Lung microvascular endothelial cell (primary cell): ENCODE measurements around the gene OMG. TPM values are rescaled to one million over a fixed set of nuclear protein-coding genes. Genes with fewer than 3 reads are reported as not detected.
"Not testable (repeated sequence)": the region's sequence is repeated elsewhere in the genome, so short reads cannot be mapped to it uniquely, and the experiment has no call there.

Source experiments
- DNase-seq, 2 donors: peaks; one replicate each; pipeline versions ENCODE4 v3.0.0 to v3.0.0-alpha.2; 2010; ENCODE audit warnings: low read depth in 2 of 2
- total RNA-seq: library from RNA; depleted of rRNA; stranded (reverse); fragments of >200 nt; gene quantifications from 2 replicates; pipeline ENCODE4 v1.2.1, GENCODE V29; 2014

OMG gene, protein sequence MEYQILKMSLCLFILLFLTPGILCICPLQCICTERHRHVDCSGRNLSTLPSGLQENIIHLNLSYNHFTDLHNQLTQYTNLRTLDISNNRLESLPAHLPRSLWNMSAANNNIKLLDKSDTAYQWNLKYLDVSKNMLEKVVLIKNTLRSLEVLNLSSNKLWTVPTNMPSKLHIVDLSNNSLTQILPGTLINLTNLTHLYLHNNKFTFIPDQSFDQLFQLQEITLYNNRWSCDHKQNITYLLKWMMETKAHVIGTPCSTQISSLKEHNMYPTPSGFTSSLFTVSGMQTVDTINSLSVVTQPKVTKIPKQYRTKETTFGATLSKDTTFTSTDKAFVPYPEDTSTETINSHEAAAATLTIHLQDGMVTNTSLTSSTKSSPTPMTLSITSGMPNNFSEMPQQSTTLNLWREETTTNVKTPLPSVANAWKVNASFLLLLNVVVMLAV
- total RNA-seq = 5.4 and 6.7 TPM in 2 replicates

DNA sequence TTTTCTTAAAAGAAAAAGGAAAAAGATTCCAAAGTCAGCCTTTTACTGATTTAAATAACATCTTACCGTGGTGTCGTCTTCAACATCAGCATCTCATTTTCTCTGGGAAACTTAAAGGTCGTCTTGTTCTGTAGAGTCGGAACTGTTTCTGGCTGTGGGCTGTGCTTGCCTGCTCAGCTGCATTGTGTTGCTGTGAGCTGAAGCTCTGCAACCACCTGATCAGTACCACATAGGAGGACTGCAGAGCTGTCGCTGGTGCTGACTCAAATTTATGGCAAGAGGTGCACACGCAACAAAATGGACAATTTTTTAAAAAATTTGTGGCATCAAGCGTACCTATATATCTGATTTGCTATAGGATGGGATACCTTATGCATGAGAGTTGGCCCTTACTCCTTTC, at the start of gene OMG:
OMG (minus strand) TSS at position 150 of the 400 bp plus-strand sequence. CDS start 908 bp downstream, outside the sequence.
- DNase-seq = no peak

DNA sequence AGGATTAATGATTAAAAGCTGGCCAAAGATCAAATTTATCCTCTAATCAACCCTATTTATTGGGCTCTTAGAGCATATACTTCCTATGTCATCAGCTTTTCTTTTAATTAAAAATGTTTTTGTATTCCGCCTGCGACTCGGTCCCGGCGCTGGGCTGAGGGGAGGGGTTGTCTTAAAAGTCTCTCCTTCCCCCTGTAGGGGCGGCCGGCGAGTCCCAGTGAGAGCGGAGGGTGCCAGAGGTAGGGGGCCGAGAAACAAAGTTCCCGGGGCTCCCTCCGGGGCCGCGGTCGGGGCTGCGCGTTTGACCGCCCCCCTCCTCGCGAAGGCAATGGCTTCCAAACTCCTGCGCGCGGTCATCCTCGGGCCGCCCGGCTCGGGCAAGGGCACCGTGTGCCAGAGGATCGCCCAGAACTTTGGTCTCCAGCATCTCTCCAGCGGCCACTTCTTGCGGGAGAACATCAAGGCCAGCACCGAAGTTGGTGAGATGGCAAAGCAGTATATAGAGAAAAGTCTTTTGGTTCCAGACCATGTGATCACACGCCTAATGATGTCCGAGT, 48.2 kb upstream of the OMG start:
- not testable (repeated sequence) for DNase-seq

DNA sequence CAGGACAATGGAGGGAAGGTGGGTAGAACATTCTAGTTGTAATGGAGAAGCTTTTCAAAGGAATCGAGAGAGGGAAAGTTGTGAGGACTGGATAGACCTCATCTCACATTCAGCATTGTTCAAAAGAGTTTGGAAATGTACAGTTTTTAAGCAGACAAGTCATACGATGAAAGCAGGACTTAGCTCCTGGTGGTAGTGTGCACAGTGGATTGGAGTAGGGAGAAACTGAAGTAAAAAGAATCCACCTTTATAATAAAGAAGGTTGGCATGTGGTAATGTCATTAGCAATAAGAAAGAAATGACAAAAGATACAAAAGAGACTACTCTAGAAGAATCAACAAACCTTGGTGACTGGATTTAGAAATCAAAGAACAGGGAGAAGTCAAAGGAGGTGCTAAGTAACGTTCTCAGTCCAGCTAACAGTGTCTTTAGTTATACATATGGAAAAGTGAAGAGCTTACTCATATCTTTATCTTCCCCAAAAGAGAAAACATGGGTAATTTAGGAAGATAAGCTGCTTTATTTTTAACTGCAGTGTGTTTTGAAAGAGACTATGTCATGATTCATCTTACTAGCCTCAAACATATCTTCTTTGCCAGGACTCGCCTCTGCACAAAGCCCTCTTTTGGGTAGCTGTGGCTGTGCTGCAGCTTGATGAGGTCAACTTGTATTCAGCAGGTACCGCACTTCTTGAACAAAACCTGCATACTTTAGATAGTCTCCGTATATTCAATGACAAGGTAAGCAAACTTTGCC, 43.0 kb upstream of the OMG start:
- no peak for DNase-seq

DNA sequence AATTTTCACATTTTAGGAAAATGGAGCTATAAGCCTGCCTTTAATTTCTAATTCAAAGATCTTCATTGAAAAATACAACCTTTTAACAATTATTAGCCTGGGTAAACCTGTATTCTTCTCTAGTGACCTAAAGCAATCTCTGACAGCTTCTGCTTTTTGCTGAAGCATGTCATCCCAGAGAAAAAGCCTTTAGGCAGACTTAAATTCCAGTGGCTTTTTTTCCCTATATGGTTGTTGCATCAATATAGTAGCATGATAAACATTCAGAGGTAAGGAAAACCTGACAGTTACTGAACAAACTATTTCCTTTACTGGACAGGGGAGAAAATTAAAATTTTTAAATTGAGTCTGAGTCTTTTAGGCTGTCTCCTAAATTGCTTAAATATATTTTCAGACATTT, 32.2 kb upstream of the OMG start:
- DNase-seq = no peak

- DNase-seq = no peak
These were observed 31.1 kb upstream of the OMG start for GRCh38 chr17:31328160-31328535.

- DNase-seq = peak; percentile 8 to 65
These were observed 30.6 kb upstream of the OMG start for GRCh38 chr17:31327534-31328159.

GRCh38 chr17:31323551-31323950, 26.5 kb upstream of the OMG start:
- DNase-seq = no peak

DNA sequence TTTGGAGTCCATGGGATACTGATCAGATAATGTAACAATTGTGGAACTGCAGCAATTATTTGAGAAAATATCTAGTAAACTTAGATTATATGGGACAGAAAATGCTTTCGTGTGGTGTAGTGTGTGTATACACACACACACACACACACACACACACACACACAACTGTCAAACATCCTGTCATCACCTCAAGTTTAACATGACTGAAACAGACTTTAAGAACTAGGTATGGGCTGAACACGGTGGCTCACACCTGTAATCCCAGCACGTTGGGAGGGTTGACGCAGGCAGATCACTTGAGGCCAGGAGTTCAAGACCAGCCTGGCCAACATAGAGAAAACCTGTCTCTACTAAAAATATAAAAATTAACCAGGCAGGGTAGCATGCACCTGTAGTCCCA, 24.9 kb upstream of the OMG start:
- DNase-seq = no peak

DNA sequence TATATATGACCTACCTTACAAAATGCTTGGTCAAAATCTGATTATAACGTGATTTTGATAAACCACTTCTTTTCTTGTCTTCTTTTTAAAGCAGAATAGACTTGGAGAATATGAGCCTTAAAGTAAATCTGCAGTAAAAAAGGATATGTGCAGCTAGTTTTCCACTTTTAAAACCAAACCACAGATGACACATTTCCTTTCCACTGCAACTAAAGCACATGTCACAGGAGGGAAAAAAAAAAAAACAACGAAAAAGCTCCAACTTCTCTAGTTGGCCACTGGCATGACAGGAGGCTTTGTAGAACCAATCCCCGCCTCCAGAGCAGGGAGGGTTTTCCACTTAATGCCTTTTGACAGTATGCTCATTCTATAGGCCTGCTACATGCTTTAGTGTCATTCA, 24.4 kb upstream of the OMG start, which contains the start of gene EVI2A:
EVI2A (minus strand) TSS at position 142 of the 400 bp plus-strand sequence. CDS start 2,609 bp downstream, outside the sequence.
- peak; percentile 62 to 85 for DNase-seq

DNA sequence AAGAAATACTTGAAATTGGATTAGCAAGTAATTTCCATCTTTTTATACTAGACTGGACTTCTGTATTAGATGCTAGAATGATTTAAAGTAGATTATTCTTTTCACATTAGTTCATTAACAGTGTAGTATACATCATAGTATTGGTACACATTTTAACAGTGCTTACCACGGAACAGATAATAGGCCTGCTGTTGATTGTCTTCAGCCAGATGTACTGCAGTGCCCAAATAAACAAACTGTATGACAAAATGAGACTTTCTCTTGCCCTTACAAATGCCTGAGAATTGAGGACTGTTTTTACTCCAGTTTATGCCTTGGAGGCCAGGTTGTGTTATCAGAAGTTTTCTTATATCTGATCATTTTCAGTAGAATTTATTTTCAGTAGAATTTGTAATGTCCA, 23.8 kb upstream of the OMG start:
- peak; percentile 11 to 23 for DNase-seq

DNA sequence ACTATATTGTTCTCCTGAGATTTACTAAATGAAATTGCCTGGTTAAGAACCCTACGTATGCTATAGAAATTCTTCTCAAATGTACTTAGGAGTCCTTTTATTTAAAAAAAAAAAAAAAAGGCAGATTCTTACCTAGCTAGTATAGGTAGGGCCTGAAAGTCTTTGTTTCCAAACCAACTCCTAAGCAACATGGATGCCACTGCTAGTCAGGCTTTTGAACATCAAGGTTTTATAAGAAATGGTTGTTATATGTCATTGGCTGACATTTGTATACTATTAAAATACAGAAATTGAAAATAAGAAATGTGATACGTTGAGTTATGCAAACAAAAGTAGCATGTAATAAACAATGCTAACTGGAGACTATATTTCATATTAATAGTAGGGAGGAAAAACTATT, 23.2 kb upstream of the OMG start:
- no peak for DNase-seq

GRCh38 chr17:31318851-31319661, 22.0 kb upstream of the OMG start:
- no peak for DNase-seq

- peak in 1 of 2 donors; percentile 44 for DNase-seq
These were observed 21.3 kb upstream of the OMG start for GRCh38 chr17:31318298-31318801.

GRCh38 chr17:31314782-31315100, 17.7 kb upstream of the OMG start:
- no peak for DNase-seq

DNA sequence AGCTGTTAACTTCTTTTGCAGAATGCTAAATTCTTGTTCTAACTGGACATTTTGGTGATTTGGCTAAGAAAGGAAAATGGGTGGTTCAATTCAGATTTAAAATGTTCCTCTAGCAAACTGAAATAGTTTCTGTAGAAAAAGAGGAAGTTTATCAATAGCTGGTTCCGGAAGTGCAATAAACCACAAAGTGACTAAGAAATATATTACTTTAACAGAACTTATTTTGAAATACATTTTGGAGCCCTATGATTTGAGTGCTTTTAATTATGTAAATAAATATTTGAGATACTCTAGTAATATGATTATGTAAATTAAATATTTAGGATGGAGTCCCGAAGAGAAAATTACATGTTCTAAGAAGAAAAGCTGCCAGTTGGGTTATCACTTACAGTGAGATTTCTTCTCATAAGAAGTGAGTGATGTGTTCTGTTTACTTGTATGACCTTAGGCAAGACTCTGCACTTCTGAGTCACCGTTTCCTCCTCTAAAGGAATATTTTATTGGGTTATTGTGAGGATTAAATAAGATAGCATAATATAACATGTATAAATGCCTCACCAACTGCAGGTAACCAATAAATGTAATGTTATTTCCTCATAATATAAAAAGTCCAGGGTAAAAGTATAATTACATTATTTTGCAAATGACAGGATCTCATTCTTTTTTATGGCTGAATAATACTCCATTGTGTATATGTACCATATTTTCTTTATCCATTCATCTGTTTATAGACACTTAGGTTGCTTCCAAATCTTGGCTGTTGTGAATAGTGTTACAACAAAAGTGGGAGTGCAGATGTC, 17.1 kb upstream of the OMG start, which contains the start of gene EVI2B:
EVI2B (minus strand) TSS at position 73 of the 800 bp plus-strand sequence. CDS start 8,445 bp downstream, outside the sequence.
- peak in 1 of 2 donors; percentile 87 for DNase-seq

DNA sequence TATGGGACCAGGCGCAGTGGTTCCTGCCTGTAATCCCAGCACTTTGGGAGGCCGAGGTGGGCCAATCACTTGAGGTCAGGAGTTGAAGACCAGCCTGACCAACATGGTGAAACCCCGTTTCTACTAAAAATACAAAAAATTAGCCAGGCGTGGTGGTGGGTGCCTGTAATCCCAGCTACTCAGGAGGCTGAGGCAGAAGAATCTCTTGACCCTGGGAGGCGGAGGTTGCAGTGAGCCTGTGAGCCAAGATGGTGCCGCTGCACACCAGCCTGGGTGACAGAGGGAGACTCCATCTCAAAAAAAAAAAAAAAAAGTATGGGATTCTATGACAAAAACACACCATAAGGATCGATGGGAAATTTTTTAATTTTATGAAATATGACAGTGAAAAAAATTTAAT, 15.2 kb upstream of the OMG start:
- DNase-seq = not testable (repeated sequence)

GRCh38 chr17:31311526-31311925, 14.5 kb upstream of the OMG start:
- DNase-seq = no peak

- no peak for DNase-seq
These were observed 13.8 kb upstream of the OMG start for GRCh38 chr17:31310886-31311285.

GRCh38 chr17:31310260-31310659, 13.2 kb upstream of the OMG start:
- DNase-seq = no peak

GRCh38 chr17:31309556-31309955, 12.5 kb upstream of the OMG start:
- DNase-seq = no peak
